GM23338 (cell line): ENCODE data around the gene SAMD8. TPM values are rescaled to one million over a fixed set of nuclear protein-coding genes. Genes with fewer than 3 reads are reported as not detected.

ENCODE experiments used
- ATAC-seq: fragments of 200-7000 bp; cut with Tn5 transposase; 3 replicates; pipeline ENCODE4 v1.9.1; 2020
- DNase-seq: peaks from one replicate; pipeline ENCODE4 v3.0.0-alpha.2; 2015; ENCODE audit warnings: low spot score
- H2AFZ ChIP-seq: fragments of 200-600 bp; sonication (generic); 2 replicates; pipeline ENCODE4 v1.8.0; 2016; ENCODE audit warnings: antibody characterized with exemption, mild to moderate bottlenecking, moderate library complexity
- H3F3A ChIP-seq: fragments of 200-600 bp; sonication (generic); replicated peaks from 2 replicates; pipeline ENCODE4 v1.8.0; 2017; ENCODE audit warnings: antibody characterized with exemption, mixed run types, low read depth
- H3K27ac ChIP-seq: fragments of 200-600 bp; sonication (generic); 2 replicates; pipeline ENCODE4 v1.6.1; 2016; ENCODE audit warnings: low read depth
- H3K27me3 ChIP-seq: fragments of 200-600 bp; sonication (generic); 2 replicates; pipeline ENCODE4 v1.8.0; 2016; ENCODE audit warnings: mild to moderate bottlenecking, mixed run types, moderate library complexity; ENCODE audit not compliant: insufficient read depth
- H3K36me3 ChIP-seq: fragments of 200-600 bp; sonication (generic); 2 replicates; pipeline ENCODE4 v1.8.0; 2016; ENCODE audit warnings: mild to moderate bottlenecking; ENCODE audit not compliant: insufficient read depth
- H3K4me1 ChIP-seq: fragments of 200-600 bp; sonication (generic); 2 replicates; pipeline ENCODE4 v1.8.0; 2016; ENCODE audit warnings: mild to moderate bottlenecking, moderate library complexity; ENCODE audit not compliant: insufficient read depth
- H3K4me2 ChIP-seq: fragments of 200-600 bp; sonication (generic); 2 replicates; pipeline ENCODE4 v1.7.1; 2017; ENCODE audit warnings: mixed run types
- H3K4me3 ChIP-seq: fragments of 200-600 bp; sonication (generic); 2 replicates; pipeline ENCODE4 v1.6.1; 2016; ENCODE audit warnings: mixed run types
- H3K79me2 ChIP-seq: fragments of 200-600 bp; sonication (generic); replicated peaks from 2 replicates; pipeline ENCODE4 v1.8.0; 2017; ENCODE audit warnings: mild to moderate bottlenecking; ENCODE audit not compliant: insufficient read depth
- H3K9me2 ChIP-seq: fragments of 200-600 bp; sonication (generic); 2 replicates; pipeline ENCODE4 v1.8.0; 2017; ENCODE audit not compliant: insufficient read depth
- H4K20me1 ChIP-seq: fragments of 200-600 bp; sonication (generic); replicated peaks from 2 replicates; pipeline ENCODE4 v1.8.0; 2017; ENCODE audit warnings: mild to moderate bottlenecking; ENCODE audit not compliant: insufficient read depth
- H3K27ac Mint-ChIP-seq: 2 replicates; pipeline ENCODE4 v1.8.0; 2020; ENCODE audit warnings: inconsistent platforms, mild to moderate bottlenecking, moderate library complexity, mixed read lengths
- H3K27me3 Mint-ChIP-seq: 3 replicates; pipeline ENCODE4 v1.8.0; 2022; ENCODE audit warnings: low read depth, mild to moderate bottlenecking, moderate library complexity, mixed read lengths, inconsistent platforms; ENCODE audit not compliant: insufficient read depth, poor library complexity
- H3K36me3 Mint-ChIP-seq: 3 replicates; pipeline ENCODE4 v1.8.0; 2021; ENCODE audit warnings: low read depth, mild to moderate bottlenecking, inconsistent platforms, moderate library complexity, mixed read lengths
- H3K4me1 Mint-ChIP-seq: 3 replicates; pipeline ENCODE4 v1.8.0; 2020; ENCODE audit warnings: mild to moderate bottlenecking, inconsistent platforms, mixed read lengths
- H3K4me3 Mint-ChIP-seq: 3 replicates; pipeline ENCODE4 v1.8.0; 2021; ENCODE audit warnings: moderate library complexity, mild to moderate bottlenecking, inconsistent platforms, mixed read lengths
- H3K9me3 Mint-ChIP-seq: 3 replicates; pipeline ENCODE4 v1.8.0; 2020; ENCODE audit warnings: moderate library complexity, mild to moderate bottlenecking, inconsistent platforms, mixed read lengths
- CREB1 ChIP-seq: fragments of 250-450 bp; sonication (Bioruptor Pico); IDR thresholded peaks from 2 replicates; pipeline ENCODE4 v1.5.0; 2020; ENCODE audit warnings: low read depth, mild to moderate bottlenecking, moderate library complexity
- EZH2phosphoT487 ChIP-seq: fragments of 200-600 bp; sonication (generic); IDR thresholded peaks from one replicate; pipeline ENCODE4 v1.8.1; 2018; ENCODE audit warnings: antibody characterized with exemption; ENCODE audit not compliant: unreplicated experiment
- JUNB ChIP-seq: IDR thresholded peaks from one replicate; pipeline ENCODE4 v1.6.1; 2016; ENCODE audit warnings: antibody characterized with exemption; ENCODE audit not compliant: unreplicated experiment
- POLR2AphosphoS5 ChIP-seq: IDR thresholded peaks from 2 replicates; pipeline ENCODE4 v1.6.1; 2016; ENCODE audit warnings: antibody characterized with exemption, low read depth
- STAT1 ChIP-seq: IDR thresholded peaks from one replicate; pipeline ENCODE4 v1.6.1; 2016; ENCODE audit warnings: antibody characterized with exemption; ENCODE audit not compliant: unreplicated experiment
- ZNF114 ChIP-seq: fragments of 250-450 bp; sonication (Bioruptor Pico); IDR thresholded peaks from 2 replicates; pipeline ENCODE4 v1.5.0; 2020; ENCODE audit warnings: mild to moderate bottlenecking, moderate library complexity
- polyA plus RNA-seq: library from polyadenylated mRNA; unstranded; fragments of >200 nt; fragmentation: Nextera tagmentation; extraction: Ambion mirVana; gene quantifications from 2 replicates; pipeline ENCODE4 v1.2.1, GENCODE V29; 2016
- total RNA-seq: library from RNA; depleted of rRNA; stranded (reverse); fragments of >200 nt; shearing (Covaris generic); gene quantifications from 2 replicates; pipeline ENCODE4 v1.2.3, GENCODE V29; 2014
- TF ChIP-seq, protein P1 (sequence below): IDR thresholded peaks from 2 replicates; pipeline ENCODE4 v1.6.1; 2016; ENCODE audit warnings: antibody characterized with exemption
- TF ChIP-seq, protein P2 (sequence below): fragments of 250-450 bp; sonication (Bioruptor Pico); IDR thresholded peaks from 2 replicates; pipeline ENCODE4 v1.5.0; 2020; ENCODE audit warnings: mild to moderate bottlenecking, moderate library complexity
- TF ChIP-seq, protein P3 (sequence below): IDR thresholded peaks from one replicate; pipeline ENCODE4 v1.6.1; 2018; ENCODE audit warnings: antibody characterized with exemption; ENCODE audit not compliant: unreplicated experiment

The SAMD8 gene
- total and polyA plus RNA-seq, 2 experiments from 2014 or later = 7.8 to 28.4 TPM

DNA sequence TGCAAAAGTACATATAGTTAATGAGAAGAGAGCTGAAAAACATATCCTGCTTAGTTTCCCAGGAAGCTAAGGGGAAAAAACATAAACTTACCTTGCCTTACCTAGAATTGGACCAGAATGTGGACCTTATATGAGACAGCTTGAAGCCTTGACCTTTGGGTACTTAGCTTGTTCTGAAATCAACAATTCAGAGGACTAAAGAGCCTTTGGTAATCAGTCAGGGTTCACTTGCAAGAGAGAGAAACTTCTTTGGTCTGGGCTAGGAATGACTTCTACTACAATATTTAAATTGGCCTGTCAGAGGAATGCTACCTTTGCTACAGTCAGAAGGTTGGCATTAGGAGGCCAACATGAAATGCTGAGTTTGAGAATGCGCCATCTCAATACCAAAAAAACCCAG, 24.9 kb downstream of the SAMD8 start:
- Histone ChIP-seq H3K27ac (peak overlapping the region; percentile 34; the same call in 1 of the 2 replicates), H3F3A (no peaks in the 10 kb centered on the region), H2AFZ (no peak overlapping the region), H3K36me3 (no peaks in the 10 kb centered on the region), H4K20me1 (peaks cover 7% of the 10 kb centered on the region), H3K4me3 (no peak overlapping the region), H3K9me2 (no peaks in the 10 kb centered on the region), H3K79me2 (peaks cover 76% of the 10 kb centered on the region), H3K4me2 (no peak overlapping the region), H3K4me1 (peaks cover 5% of the 10 kb centered on the region; the same call in 1 of the 2 replicates), H3K27me3 (no peaks in the 10 kb centered on the region)
- DNase-seq (peak; percentile 13), ATAC-seq (no peak)
- Mint-ChIP-seq H3K4me1 (peaks cover 14% of the 10 kb centered on the region), H3K9me3 (no peaks in the 10 kb centered on the region; the same call in 2 of the 3 replicates), H3K4me3 (no peak overlapping the region), H3K27me3 (no peaks in the 10 kb centered on the region), H3K36me3 (no peaks in the 10 kb centered on the region; the same call in 2 of the 3 replicates), H3K27ac (no peak overlapping the region)
- TF ChIP-seq POLR2AphosphoS5 (no peak), STAT1 (no peak)

DNA sequence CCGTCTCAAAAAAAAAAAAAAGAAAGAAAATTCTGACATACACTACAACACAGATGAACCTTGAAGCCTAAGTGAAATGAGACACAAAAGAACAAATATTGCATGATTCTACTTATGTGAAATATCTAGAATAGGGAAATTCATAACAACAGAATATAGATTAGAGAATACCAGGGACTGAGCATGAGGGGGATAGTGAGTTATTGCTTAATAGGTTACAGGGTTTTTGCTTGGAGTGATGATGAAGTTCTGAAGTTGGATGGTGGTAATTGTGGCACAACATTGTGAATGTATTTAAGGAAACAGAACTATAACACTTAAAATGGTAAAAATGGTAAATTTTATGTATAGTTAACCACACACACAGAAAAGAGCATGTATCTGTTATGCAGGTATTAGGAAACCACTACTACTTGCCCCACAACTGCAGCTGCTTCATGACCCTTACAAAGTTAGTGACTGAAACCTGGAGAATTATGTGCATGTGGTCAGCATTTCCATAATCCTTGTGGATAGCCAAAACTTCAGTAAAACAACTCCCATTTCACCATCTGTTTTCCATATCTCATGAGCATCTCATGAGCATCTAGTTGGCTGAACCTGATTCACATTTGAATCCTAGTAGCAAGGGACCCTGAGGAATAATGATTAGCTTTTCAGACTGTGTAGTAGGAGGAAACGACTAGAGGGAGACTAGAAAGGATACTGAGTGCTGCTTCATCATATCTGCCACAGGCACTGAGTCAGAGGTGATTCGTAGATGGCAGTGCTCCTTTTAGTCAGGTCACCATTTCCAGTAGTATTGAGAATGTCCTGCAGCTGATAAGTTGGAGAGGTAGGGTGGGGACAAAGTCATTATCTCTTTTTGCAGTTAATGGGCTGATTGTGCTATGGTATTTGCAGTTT, 26.3 kb downstream of the SAMD8 start:
- Mint-ChIP-seq H3K9me3 (no peaks in the 10 kb centered on the region; the same call in 2 of the 3 replicates), H3K4me3 (no peak overlapping the region), H3K36me3 (no peaks in the 10 kb centered on the region; the same call in 2 of the 3 replicates), H3K27ac (no peak overlapping the region), H3K4me1 (peaks cover 17% of the 10 kb centered on the region), H3K27me3 (no peaks in the 10 kb centered on the region)
- no peak for DNase-seq
- H3K9me2 ChIP-seq = no peaks in the 10 kb centered on the region
- H3K27ac ChIP-seq = peak overlapping the region; percentile 51; the same call in 1 of the 2 replicates
- H3K27me3 ChIP-seq = no peaks in the 10 kb centered on the region
- H4K20me1 ChIP-seq = peaks cover 7% of the 10 kb centered on the region
- no peaks in the 10 kb centered on the region for H3K36me3 ChIP-seq
- H2AFZ ChIP-seq = no peak overlapping the region
- no peaks in the 10 kb centered on the region for H3F3A ChIP-seq
- no peak for ATAC-seq
- H3K4me1 ChIP-seq = peaks cover 5% of the 10 kb centered on the region; the same call in 1 of the 2 replicates
- H3K4me2 ChIP-seq = no peak overlapping the region
- peaks cover 75% of the 10 kb centered on the region for H3K79me2 ChIP-seq
- no peak overlapping the region for H3K4me3 ChIP-seq
- no peak for TF ChIP-seq POLR2AphosphoS5
- TF ChIP-seq, protein P1, sequence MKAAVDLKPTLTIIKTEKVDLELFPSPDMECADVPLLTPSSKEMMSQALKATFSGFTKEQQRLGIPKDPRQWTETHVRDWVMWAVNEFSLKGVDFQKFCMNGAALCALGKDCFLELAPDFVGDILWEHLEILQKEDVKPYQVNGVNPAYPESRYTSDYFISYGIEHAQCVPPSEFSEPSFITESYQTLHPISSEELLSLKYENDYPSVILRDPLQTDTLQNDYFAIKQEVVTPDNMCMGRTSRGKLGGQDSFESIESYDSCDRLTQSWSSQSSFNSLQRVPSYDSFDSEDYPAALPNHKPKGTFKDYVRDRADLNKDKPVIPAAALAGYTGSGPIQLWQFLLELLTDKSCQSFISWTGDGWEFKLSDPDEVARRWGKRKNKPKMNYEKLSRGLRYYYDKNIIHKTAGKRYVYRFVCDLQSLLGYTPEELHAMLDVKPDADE = no peak
- TF ChIP-seq, protein P2, sequence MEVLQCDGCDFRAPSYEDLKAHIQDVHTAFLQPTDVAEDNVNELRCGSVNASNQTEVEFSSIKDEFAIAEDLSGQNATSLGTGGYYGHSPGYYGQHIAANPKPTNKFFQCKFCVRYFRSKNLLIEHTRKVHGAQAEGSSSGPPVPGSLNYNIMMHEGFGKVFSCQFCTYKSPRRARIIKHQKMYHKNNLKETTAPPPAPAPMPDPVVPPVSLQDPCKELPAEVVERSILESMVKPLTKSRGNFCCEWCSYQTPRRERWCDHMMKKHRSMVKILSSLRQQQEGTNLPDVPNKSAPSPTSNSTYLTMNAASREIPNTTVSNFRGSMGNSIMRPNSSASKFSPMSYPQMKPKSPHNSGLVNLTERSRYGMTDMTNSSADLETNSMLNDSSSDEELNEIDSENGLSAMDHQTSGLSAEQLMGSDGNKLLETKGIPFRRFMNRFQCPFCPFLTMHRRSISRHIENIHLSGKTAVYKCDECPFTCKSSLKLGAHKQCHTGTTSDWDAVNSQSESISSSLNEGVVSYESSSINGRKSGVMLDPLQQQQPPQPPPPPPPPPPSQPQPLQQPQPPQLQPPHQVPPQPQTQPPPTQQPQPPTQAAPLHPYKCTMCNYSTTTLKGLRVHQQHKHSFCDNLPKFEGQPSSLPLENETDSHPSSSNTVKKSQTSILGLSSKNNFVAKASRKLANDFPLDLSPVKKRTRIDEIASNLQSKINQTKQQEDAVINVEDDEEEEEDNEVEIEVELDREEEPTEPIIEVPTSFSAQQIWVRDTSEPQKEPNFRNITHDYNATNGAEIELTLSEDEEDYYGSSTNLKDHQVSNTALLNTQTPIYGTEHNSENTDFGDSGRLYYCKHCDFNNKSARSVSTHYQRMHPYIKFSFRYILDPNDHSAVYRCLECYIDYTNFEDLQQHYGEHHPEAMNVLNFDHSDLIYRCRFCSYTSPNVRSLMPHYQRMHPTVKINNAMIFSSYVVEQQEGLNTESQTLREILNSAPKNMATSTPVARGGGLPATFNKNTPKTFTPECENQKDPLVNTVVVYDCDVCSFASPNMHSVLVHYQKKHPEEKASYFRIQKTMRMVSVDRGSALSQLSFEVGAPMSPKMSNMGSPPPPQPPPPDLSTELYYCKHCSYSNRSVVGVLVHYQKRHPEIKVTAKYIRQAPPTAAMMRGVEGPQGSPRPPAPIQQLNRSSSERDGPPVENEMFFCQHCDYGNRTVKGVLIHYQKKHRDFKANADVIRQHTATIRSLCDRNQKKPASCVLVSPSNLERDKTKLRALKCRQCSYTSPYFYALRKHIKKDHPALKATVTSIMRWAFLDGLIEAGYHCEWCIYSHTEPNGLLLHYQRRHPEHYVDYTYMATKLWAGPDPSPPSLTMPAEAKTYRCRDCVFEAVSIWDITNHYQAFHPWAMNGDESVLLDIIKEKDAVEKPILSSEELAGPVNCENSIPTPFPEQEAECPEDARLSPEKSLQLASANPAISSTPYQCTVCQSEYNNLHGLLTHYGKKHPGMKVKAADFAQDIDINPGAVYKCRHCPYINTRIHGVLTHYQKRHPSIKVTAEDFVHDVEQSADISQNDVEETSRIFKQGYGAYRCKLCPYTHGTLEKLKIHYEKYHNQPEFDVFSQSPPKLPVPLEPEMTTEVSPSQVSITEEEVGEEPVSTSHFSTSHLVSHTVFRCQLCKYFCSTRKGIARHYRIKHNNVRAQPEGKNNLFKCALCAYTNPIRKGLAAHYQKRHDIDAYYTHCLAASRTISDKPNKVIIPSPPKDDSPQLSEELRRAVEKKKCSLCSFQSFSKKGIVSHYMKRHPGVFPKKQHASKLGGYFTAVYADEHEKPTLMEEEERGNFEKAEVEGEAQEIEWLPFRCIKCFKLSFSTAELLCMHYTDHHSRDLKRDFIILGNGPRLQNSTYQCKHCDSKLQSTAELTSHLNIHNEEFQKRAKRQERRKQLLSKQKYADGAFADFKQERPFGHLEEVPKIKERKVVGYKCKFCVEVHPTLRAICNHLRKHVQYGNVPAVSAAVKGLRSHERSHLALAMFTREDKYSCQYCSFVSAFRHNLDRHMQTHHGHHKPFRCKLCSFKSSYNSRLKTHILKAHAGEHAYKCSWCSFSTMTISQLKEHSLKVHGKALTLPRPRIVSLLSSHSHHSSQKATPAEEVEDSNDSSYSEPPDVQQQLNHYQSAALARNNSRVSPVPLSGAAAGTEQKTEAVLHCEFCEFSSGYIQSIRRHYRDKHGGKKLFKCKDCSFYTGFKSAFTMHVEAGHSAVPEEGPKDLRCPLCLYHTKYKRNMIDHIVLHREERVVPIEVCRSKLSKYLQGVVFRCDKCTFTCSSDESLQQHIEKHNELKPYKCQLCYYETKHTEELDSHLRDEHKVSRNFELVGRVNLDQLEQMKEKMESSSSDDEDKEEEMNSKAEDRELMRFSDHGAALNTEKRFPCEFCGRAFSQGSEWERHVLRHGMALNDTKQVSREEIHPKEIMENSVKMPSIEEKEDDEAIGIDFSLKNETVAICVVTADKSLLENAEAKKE = no peak
- TF ChIP-seq, protein P3, sequence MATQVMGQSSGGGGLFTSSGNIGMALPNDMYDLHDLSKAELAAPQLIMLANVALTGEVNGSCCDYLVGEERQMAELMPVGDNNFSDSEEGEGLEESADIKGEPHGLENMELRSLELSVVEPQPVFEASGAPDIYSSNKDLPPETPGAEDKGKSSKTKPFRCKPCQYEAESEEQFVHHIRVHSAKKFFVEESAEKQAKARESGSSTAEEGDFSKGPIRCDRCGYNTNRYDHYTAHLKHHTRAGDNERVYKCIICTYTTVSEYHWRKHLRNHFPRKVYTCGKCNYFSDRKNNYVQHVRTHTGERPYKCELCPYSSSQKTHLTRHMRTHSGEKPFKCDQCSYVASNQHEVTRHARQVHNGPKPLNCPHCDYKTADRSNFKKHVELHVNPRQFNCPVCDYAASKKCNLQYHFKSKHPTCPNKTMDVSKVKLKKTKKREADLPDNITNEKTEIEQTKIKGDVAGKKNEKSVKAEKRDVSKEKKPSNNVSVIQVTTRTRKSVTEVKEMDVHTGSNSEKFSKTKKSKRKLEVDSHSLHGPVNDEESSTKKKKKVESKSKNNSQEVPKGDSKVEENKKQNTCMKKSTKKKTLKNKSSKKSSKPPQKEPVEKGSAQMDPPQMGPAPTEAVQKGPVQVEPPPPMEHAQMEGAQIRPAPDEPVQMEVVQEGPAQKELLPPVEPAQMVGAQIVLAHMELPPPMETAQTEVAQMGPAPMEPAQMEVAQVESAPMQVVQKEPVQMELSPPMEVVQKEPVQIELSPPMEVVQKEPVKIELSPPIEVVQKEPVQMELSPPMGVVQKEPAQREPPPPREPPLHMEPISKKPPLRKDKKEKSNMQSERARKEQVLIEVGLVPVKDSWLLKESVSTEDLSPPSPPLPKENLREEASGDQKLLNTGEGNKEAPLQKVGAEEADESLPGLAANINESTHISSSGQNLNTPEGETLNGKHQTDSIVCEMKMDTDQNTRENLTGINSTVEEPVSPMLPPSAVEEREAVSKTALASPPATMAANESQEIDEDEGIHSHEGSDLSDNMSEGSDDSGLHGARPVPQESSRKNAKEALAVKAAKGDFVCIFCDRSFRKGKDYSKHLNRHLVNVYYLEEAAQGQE = no peak
- no peak for TF ChIP-seq ZNF114 (CRISPR knock-in tag)
- no peak for TF ChIP-seq JUNB
- no peak for TF ChIP-seq CREB1 (CRISPR knock-in tag)
- no peak for TF ChIP-seq EZH2phosphoT487
